Hematopoietic multipotent progenitor cell treated with erythropoietin and hydrocortisone succinate and interleukin-3 and kit ligand, for 4 days (in vitro differentiated cells): ENCODE results near the gene SULT2A1.
A peak's percentile ranks its signal among the peaks of the same experiment; 100 is the strongest.
"Not testable (repeated sequence)": the region's sequence is repeated elsewhere in the genome, so short reads cannot be mapped to it uniquely, and the experiment has no call there.

Source experiments
- DNase-seq: peaks from one replicate; pipeline ENCODE4 v3.0.0-alpha.2; 2015

SULT2A1 gene

GRCh38 chr19:47886010-47886559 lies at the start of gene SULT2A1:
TSS of gene SULT2A1 (minus strand) at chr19:47886315. CDS start at chr19:47886257, 58 bp downstream.
- no peak for DNase-seq

GRCh38 chr19:47928581-47928980 lies 42.5 kb upstream of the SULT2A1 start:
- not testable (repeated sequence) for DNase-seq

GRCh38 chr19:47920107-47920506 lies 34.0 kb upstream of the SULT2A1 start:
- DNase-seq: not testable (repeated sequence)

DNA sequence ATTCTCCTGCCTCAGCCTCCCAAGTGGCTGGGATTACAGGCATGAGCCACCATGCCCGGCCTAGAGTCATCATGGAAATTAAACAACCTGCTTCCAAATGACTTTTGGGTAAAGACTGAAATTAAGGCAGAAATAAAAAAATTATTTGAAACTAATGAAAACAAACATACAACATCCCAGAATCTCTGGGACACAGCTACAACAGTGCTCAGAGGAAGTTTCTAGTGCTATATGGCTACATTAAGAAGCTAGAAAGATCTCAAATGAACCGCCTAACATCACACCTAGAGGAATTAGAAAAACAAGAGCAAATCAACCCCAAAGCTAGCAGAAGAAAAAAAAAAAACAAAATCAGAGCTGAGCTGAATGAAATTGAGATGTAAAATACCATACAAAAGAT lies 24.1 kb upstream of the SULT2A1 start:
- DNase-seq: not testable (repeated sequence)

DNA sequence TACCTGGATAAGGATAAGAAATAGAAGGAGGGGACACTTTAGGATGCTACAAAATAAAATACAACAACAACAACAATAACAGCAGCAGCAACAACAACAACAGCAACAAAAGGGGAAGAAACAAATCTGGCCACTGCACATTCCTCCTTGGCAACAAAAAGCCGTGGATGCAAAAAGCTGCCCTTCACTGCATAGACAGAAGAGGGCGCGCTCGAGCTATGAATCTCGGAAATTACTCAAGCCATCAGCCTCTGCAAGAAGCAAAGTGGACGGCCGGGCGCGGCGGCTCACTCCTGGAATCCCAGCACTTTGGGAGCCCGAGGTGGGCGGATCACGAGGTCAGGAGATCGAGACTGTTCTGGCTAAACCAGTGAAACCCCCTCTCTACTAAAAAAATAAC lies 23.2 kb upstream of the SULT2A1 start:
- DNase-seq: not testable (repeated sequence)

GRCh38 chr19:47901370-47901769 lies 15.3 kb upstream of the SULT2A1 start:
- DNase-seq: no peak

- DNase-seq: no peak
Observed at GRCh38 chr19:47899335-47899734, 13.2 kb upstream of the SULT2A1 start.

DNA sequence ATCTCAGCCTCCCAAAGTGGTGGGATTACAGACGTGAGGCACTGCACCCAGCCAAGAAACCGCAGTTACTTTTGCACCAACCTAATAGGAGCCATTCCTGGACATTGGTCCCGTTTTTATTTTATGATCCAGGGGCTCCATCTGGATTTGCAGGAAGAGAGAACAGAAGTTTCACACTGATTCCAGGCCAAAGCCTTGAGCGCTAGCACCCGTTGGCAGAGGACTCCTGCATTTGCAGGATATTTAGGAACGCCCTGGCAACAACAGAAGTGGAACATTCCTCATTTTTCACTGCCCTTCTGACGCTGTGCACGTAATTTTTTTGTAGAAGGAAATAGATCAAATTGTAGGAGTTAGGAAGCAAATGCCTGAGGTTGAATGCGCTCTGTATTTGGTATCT lies 11.7 kb upstream of the SULT2A1 start:
- DNase-seq: no peak

DNA sequence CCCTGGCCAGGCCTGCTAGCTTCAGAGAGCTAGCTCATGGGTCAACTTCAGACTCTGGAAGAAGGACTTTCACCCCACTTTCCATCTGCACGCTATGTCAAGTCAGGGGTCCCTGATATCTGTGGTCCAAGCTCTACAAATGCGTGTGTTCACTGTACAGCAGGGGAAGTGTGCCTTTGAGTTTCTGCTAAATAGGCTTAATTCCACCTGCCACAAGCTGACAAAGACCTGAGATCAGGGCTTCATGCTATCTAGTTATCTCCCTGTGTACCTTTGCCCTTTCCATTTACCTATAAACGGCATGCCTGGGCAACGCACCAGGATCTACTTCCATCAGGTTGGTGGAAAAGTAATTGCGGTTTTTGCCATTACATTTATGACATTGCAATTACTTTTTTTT lies 10.7 kb upstream of the SULT2A1 start:
- DNase-seq: no peak

DNA sequence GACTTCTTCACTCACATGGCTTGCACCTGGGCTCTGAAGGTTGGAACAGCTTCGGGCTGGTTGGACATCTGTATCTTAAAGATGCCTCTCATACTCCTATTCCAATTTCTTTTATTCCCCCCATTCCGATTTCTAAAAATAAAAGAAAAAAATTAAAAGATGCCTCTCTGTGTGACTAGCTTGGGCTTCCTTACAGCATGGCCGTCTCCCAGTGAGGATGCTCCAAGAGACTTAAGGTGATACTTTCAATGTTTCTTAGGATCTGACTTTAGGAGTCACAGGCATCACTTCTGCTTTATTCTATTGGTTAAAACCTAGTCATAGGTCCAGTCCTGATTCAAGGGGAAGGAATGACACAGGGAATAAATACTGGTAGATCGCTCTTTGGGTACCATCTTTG lies 9.9 kb upstream of the SULT2A1 start:
- DNase-seq: no peak

- DNase-seq: no peak
Observed at GRCh38 chr19:47895165-47895782, 9.2 kb upstream of the SULT2A1 start.

DNA sequence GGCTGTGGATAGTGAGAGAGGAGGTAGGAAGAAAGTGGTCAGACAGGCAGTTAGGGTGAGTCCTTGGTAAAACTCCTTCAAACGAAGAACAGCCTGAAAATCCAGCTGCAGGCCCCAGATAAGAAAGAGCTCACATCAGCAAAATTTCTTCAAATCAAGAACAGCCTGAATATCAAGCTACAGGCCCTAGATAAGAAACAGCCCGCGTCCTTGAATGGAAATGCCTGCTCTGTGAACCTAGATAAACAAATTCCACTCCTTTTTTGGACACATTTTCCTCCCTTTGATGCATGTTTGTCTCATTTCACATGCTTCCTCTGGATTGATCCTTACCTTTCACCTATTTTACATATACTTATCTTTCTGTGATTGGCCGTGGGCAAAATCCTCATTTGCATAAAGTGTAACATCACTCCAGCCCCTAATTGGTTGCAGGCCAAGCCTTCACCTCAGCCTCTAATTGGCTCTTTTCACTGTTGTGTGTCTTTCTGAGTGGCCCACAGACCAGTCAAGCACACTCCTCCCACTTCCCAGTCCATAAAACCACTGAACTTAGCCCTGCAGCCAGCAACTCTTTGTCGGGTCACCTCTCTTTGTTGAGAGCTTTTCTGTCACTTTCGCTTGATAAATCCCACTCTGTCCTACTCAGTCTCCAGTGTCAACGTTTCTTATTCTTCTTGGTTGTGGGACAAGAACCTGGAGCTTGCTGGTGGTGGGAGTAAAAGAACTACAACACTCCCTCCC lies 6.0 kb upstream of the SULT2A1 start:
- peak; percentile 96 for DNase-seq

DNA sequence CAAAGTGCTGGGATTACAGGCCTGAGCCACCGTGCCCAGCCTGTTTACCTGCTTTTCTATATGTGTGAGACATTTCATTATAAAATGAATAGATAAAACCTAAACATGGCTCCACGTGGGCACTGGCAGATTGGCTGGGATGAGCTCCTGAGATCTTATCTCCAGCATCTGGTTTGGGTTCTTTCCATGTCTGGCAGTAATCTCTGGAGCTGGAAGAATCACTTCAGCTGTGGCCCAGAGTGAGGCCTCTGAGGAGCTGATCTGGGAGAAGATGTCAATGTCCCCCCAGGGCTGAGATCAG lies 5.5 kb upstream of the SULT2A1 start:
- no peak for DNase-seq

DNA sequence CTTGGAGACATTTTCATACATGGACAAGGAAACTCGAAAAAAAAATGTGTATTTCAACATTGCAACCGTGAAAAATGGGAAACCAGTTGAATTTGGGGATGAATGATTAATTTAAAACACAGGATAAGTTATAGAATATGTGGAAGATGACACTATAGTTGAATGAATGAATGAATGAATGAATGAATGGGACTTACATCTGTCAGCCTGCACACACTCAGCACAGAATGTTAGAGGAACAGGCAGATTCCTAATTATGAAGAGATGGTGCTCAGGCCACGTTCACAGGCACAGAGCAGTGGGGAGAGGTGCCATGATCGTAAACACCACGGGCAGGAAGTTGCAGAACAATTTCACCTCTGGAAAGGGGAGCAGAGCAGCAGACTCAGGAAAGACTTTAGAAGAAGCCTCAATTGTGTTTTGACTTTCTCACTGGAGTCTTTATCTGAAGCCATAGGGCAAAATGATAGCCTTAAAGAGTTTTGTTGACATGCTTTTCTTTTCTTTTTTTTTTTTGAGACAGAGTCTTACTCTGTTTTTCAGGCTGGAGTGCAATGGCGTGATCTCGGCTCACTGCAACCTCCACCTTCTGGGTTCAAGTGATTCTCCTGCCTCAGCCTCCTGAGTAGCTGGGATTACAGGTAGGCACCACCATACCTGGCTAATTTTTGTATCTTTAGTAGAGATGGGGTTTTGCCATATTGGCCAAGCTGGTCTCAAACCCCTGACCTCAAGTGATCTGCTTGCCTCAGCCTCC lies 4.9 kb upstream of the SULT2A1 start:
- peak; percentile 4 for DNase-seq

DNA sequence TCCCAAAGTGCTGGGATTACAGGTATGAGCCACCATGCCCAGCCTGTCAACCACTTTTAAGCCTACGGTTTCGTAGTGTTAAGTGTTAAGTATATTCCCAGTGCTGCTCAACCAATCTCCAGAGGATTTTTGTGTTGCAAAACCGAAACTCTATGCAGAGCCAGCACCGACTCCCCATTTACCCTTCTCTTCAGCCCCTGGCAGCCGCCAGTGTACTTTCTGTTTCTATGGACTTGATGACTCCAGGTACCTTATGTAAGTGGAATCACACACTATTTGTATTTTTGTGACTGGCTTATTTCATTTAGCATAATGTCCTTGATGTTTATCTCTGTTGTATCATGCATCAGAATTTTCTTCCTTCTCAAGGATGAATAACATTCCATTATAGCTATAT lies 1.1 kb downstream of the SULT2A1 start:
- no peak for DNase-seq

GRCh38 chr19:47882890-47883289 lies 3.2 kb downstream of the SULT2A1 start:
- no peak for DNase-seq

GRCh38 chr19:47881757-47882156 lies 4.4 kb downstream of the SULT2A1 start:
- no peak for DNase-seq

GRCh38 chr19:47879385-47879784 lies 6.7 kb downstream of the SULT2A1 start:
- not testable (repeated sequence) for DNase-seq

DNA sequence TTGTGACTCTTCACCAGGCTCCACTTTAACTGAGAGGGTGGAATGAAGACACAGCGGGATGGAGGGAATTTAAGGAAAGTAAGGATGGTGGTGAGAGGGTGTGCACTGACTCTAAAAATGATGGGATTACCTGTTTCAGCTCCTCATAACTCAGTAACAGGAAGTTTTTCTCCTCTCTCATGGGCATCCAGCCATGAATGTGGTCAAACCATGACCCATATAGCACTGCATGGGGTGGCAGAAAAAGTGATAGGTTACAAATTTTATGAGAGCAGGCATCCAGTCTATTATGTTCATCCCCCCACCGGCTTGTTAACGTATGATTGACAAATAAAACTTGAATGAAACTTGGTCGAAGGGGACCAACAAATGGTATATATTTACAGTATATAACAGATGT lies 7.2 kb downstream of the SULT2A1 start:
- no peak for DNase-seq

GRCh38 chr19:47865166-47865565 lies 20.9 kb downstream of the SULT2A1 start:
- no peak for DNase-seq

GRCh38 chr19:47863514-47863936 lies 22.6 kb downstream of the SULT2A1 start:
- peak; percentile 89 for DNase-seq

GRCh38 chr19:47861630-47862029 lies 24.5 kb downstream of the SULT2A1 start:
- DNase-seq: no peak

- no peak for DNase-seq
Observed at GRCh38 chr19:47860602-47861297, 25.4 kb downstream of the SULT2A1 start.
